HepG2 (cell line): ENCODE results near the gene TRPC4AP. TPM values are rescaled to one million over a fixed set of nuclear protein-coding genes. Genes with fewer than 3 reads are reported as not detected.

Experiments
- ATF2 ChIP-seq: sonication (generic); formaldehyde crosslinking; IDR thresholded peaks from 2 replicates; pipeline ENCODE4 v1.4.0; 2020; ENCODE audit warnings: missing genetic modification reagents
- CEBPG ChIP-seq: IDR thresholded peaks from 2 replicates; pipeline ENCODE4 v1.6.1; 2016
- CREBL2 ChIP-seq: sonication (generic); formaldehyde crosslinking; IDR thresholded peaks from 2 replicates; pipeline ENCODE4 v1.8.1; 2023; ENCODE audit warnings: missing genetic modification reagents, mild to moderate bottlenecking, borderline replicate concordance
- HNRNPK ChIP-seq: fragments of 200-400 bp; formaldehyde crosslinking; IDR thresholded peaks from 2 replicates; pipeline ENCODE4 v1.6.1; 2018; ENCODE audit warnings: low read length, low read depth, moderate library complexity, mild to moderate bottlenecking; ENCODE audit not compliant: poor library complexity, severe bottlenecking
- HOXD1 ChIP-seq: sonication (generic); formaldehyde crosslinking; IDR thresholded peaks from 2 replicates; pipeline ENCODE4 v1.5.0; 2020; ENCODE audit warnings: missing genetic modification reagents
- IRX3 ChIP-seq: sonication (generic); formaldehyde crosslinking; IDR thresholded peaks from 2 replicates; pipeline ENCODE4 v1.8.1; 2023; ENCODE audit warnings: mild to moderate bottlenecking, low read depth, missing genetic modification reagents, borderline replicate concordance
- KLF11 ChIP-seq: IDR thresholded peaks from 2 replicates; pipeline ENCODE4 v1.6.1; 2016; ENCODE audit warnings: missing compliant biosample characterization
- MAFG ChIP-seq: sonication (generic); formaldehyde crosslinking; IDR thresholded peaks from 2 replicates; pipeline ENCODE4 v1.5.1; 2020; ENCODE audit warnings: mild to moderate bottlenecking, missing genetic modification reagents
- MAFK ChIP-seq, 2 experiments: IDR thresholded peaks in 1 of 2; conservative IDR thresholded peaks in 1 of 2; 2 replicates each; pipeline ENCODE4 v1.6.1; 2011; ENCODE audit warnings: improper control_type of control experiment in 2 of 2, low read length in 2 of 2
- MXD3 ChIP-seq: IDR thresholded peaks from 2 replicates; pipeline ENCODE4 v1.6.1; 2016; ENCODE audit warnings: mild to moderate bottlenecking, missing biosample characterization, missing genetic modification reagents
- PBX2 ChIP-seq: IDR thresholded peaks from 2 replicates; pipeline ENCODE4 v1.6.1; 2016; ENCODE audit warnings: control low read depth
- PTBP1 ChIP-seq: fragments of 200-400 bp; formaldehyde crosslinking; IDR thresholded peaks from 2 replicates; pipeline ENCODE4 v1.6.1; 2018; ENCODE audit warnings: low read length, low read depth; ENCODE audit not compliant: poor library complexity, severe bottlenecking
- RAD21 ChIP-seq: fragments of 450-650 bp; formaldehyde crosslinking; IDR thresholded peaks from 2 replicates; pipeline ENCODE4 v1.5.0; 2020; ENCODE audit warnings: mild to moderate bottlenecking
- SMAD9 ChIP-seq: sonication (generic); formaldehyde crosslinking; IDR thresholded peaks from 2 replicates; pipeline ENCODE4 v1.5.1; 2020; ENCODE audit warnings: mild to moderate bottlenecking, missing genetic modification reagents
- SOX6 ChIP-seq, 2 experiments: fragments of 450-650 bp in 1 of 2; sonication (generic) in 1 of 2; formaldehyde crosslinking in 1 of 2; IDR thresholded peaks; 2 replicates each; pipeline versions ENCODE4 v1.4.0 to v1.6.1; 2017 to 2020; ENCODE audit warnings: antibody characterized with exemption in 1 of 2, mild to moderate bottlenecking in 1 of 2, missing genetic modification reagents in 1 of 2
- THAP11 ChIP-seq: IDR thresholded peaks from 2 replicates; pipeline ENCODE4 v1.6.1; 2016; ENCODE audit warnings: missing biosample characterization, missing genetic modification reagents
- TOPORS ChIP-seq: sonication (generic); formaldehyde crosslinking; IDR thresholded peaks from 2 replicates; pipeline ENCODE4 v1.8.0; 2023; ENCODE audit warnings: mild to moderate bottlenecking, missing genetic modification reagents
- ZBTB44 ChIP-seq: sonication (generic); formaldehyde crosslinking; IDR thresholded peaks from 2 replicates; pipeline ENCODE4 v1.4.0; 2020; ENCODE audit warnings: missing genetic modification reagents
- ZBTB7B ChIP-seq: sonication (generic); formaldehyde crosslinking; IDR thresholded peaks from 2 replicates; pipeline ENCODE4 v1.4.0; 2020; ENCODE audit warnings: missing genetic modification reagents
- ZFP82 ChIP-seq: sonication (generic); formaldehyde crosslinking; IDR thresholded peaks from 2 replicates; pipeline ENCODE4 v1.5.1; 2020; ENCODE audit warnings: mild to moderate bottlenecking, missing genetic modification reagents, borderline replicate concordance
- ZMYM4 ChIP-seq: sonication (generic); formaldehyde crosslinking; IDR thresholded peaks from 2 replicates; pipeline ENCODE4 v1.8.1; 2023; ENCODE audit warnings: mild to moderate bottlenecking, missing genetic modification reagents
- ZNF121 ChIP-seq: sonication (generic); formaldehyde crosslinking; IDR thresholded peaks from 2 replicates; pipeline ENCODE4 v1.5.0; 2020; ENCODE audit warnings: mild to moderate bottlenecking, missing genetic modification reagents
- ZNF44 ChIP-seq: sonication (generic); formaldehyde crosslinking; IDR thresholded peaks from 2 replicates; pipeline ENCODE4 v1.5.1; 2020; ENCODE audit warnings: mild to moderate bottlenecking, missing genetic modification reagents
- ZNF550 ChIP-seq: sonication (generic); formaldehyde crosslinking; IDR thresholded peaks from 2 replicates; pipeline ENCODE4 v1.4.0; 2020; ENCODE audit warnings: mild to moderate bottlenecking, missing genetic modification reagents, borderline replicate concordance
- ZNF563 ChIP-seq: sonication (generic); formaldehyde crosslinking; IDR thresholded peaks from 2 replicates; pipeline ENCODE4 v1.8.0; 2022; ENCODE audit warnings: mild to moderate bottlenecking, moderate library complexity, missing genetic modification reagents
- ZNF605 ChIP-seq: sonication (generic); formaldehyde crosslinking; IDR thresholded peaks from 2 replicates; pipeline ENCODE4 v1.8.0; 2022; ENCODE audit warnings: mild to moderate bottlenecking, missing genetic modification reagents
- ZNF660 ChIP-seq: sonication (generic); formaldehyde crosslinking; IDR thresholded peaks from 2 replicates; pipeline ENCODE4 v1.5.1; 2020; ENCODE audit warnings: mild to moderate bottlenecking, low read depth, missing genetic modification reagents, borderline replicate concordance
- ZNF776 ChIP-seq: sonication (generic); formaldehyde crosslinking; IDR thresholded peaks from 2 replicates; pipeline ENCODE4 v1.4.0; 2020; ENCODE audit warnings: mild to moderate bottlenecking, missing genetic modification reagents
- polyA plus RNA-seq, 8 experiments: library from polyadenylated mRNA; depleted of rRNA in 3 of 8; stranded (reverse) in 7 of 8; unstranded in 1 of 8; fragments of >200 nt; fragmentation: Illumina TruSeq in 4 of 8; extraction: Trizol in 4 of 8; gene quantifications; 2 replicates each; pipeline versions ENCODE4 v1.2.1 to v1.2.3, GENCODE V29; 2011 to 2016; ENCODE audit warnings: low read depth in 4 of 8, missing spikeins in 1 of 8, mixed read lengths in 1 of 8; ENCODE audit not compliant: insufficient read depth in 1 of 8
- total RNA-seq, 5 experiments: library from RNA; depleted of rRNA; stranded (reverse); fragments of >200 nt; fragmentation: Illumina TruSeq; extraction: Trizol; gene quantifications; 2 replicates each; pipeline ENCODE4 v1.2.3, GENCODE V29; 2016; ENCODE audit warnings: low read depth in 1 of 5

TRPC4AP gene
- total and polyA plus RNA-seq, 2 of the 13 experiments (the other 11 are each of a cell fraction or from before 2014, with no cell fraction given) = 136 to 137 TPM

GRCh38 chr20:34994509-34995131, 98.0 kb downstream of the TRPC4AP start (continued):
- no peak for TF ChIP-seq ZNF660 (CRISPR knock-in tag)
- peak; percentile 49; the same call in 1 of the 2 replicates for TF ChIP-seq ZNF605 (CRISPR knock-in tag)
- no peak for TF ChIP-seq HNRNPK
- no peak for TF ChIP-seq ZNF776 (CRISPR knock-in tag)
- no peak for TF ChIP-seq IRX3 (CRISPR knock-in tag)
- TF ChIP-seq ZFP82 (CRISPR knock-in tag) = no peak
- TF ChIP-seq SOX6 (IDR thresholded peaks at IDR 0.05) = no peak
- no peak for TF ChIP-seq SOX6 (CRISPR knock-in tag; IDR thresholded peaks at IDR 0.05)
- no peak for TF ChIP-seq ZBTB44 (CRISPR knock-in tag)
- TF ChIP-seq TOPORS = no peak
- no peak for TF ChIP-seq MAFG (CRISPR knock-in tag)
- no peak for TF ChIP-seq HOXD1 (CRISPR knock-in tag)
- no peak for TF ChIP-seq ATF2
- TF ChIP-seq PBX2 (CRISPR knock-in tag) = no peak
- TF ChIP-seq PTBP1 = no peak
- peak; percentile 68 for TF ChIP-seq ZMYM4 (CRISPR knock-in tag)
- no peak for TF ChIP-seq ZBTB7B (CRISPR knock-in tag)
- no peak for TF ChIP-seq MAFK (conservative IDR thresholded peaks at IDR 0.05 in 1 of 2, IDR thresholded peaks at IDR 0.05 in 1 of 2; ENCODE audit: low read length in 2 of 2)
- TF ChIP-seq RAD21 (CRISPR knock-in tag) = no peak
- TF ChIP-seq CREBL2 = no peak
- TF ChIP-seq CEBPG (CRISPR knock-in tag) = no peak; the same call in 1 of the 2 replicates
- no peak for TF ChIP-seq THAP11 (CRISPR knock-in tag)
- no peak for TF ChIP-seq MXD3
- TF ChIP-seq ZNF121 = no peak
- TF ChIP-seq KLF11 (CRISPR knock-in tag) = no peak
- TF ChIP-seq SMAD9 (CRISPR knock-in tag) = no peak
- no peak for TF ChIP-seq ZNF44
- TF ChIP-seq ZNF550 (CRISPR knock-in tag) = no peak
- TF ChIP-seq ZNF563 (CRISPR knock-in tag) = peak; percentile 7; the same call in 1 of the 2 replicates
